ENCODE measurements around the gene ETV3.

The ETV3 gene

DNA sequence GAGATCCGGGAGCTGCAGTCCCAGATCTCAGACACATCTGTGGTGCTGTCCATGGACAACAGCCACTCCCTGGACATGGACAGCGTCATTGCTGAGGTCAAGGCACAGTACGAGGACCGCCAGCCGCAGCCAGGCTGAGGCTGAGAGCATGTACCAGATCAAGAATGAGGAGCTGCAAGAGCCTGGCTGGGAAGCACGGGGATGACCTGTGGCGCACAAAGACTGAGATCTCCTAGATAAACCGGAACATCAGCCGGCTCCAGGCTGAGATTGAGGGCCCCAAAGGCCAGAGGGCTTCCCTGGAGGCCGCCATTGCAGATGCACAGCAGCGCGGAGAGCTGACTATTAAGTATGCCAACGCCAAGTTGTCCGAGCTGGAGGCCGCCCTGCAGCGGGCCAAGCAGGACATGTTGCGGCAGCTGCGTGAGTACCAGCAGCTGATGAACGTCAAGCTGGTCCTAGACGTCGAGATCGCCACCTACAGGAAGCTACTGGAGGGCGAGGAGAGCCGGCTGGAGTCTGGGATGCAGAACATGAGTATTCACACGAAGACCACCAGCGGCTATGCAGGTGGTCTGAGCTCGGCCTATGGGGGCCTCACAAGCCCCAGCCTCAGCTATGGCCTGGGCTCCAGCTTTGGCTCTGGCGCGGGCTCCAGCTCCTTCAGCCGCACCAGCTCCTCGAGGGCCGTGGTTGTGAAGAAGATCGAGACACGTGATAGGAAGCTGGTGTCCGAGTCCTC lies 64.1 kb downstream of the ETV3 start:
- H2BK120ac ChIP-seq (ENCODE audit: low read depth, low read length) = no peak overlapping the region
- no CpG with 5 or more reads among the region's 35 CpGs for WGBS, 2 donors (ENCODE audit: extremely low coverage in 2 of 2, insufficient read length in 2 of 2, insufficient replicate concordance in 1 of 2)
- H2AK5ac ChIP-seq (ENCODE audit: low read depth, low read length) = no peak overlapping the region
- H4K91ac ChIP-seq (ENCODE audit: low read depth, low read length, poor library complexity) = no peak overlapping the region
- peaks cover 0 to 5% of the 10 kb centered on the region in 2 donors for H3K4me1 ChIP-seq (ENCODE audit: control insufficient read depth in 2 of 2, insufficient read depth in 1 of 2, low read depth in 1 of 2, low read length in 2 of 2)
- no peak overlapping the region for H3K27ac ChIP-seq (replicated peaks; ENCODE audit: low read length)
- no peak overlapping the region for H3K4ac ChIP-seq (ENCODE audit: low read length)
- no peak overlapping the region for H4K8ac ChIP-seq (ENCODE audit: low read depth, low read length)
- no peaks in the 10 kb centered on the region for H3K9me3 ChIP-seq (replicated peaks in 1 of 2; ENCODE audit: control insufficient read depth in 2 of 2, insufficient read depth in 1 of 2, low read depth in 1 of 2, low read length in 2 of 2)
- H2AFZ ChIP-seq (ENCODE audit: low read length) = peak overlapping the region; percentile 87
- peak; percentile 40 for DNase-seq (ENCODE audit: low spot score)
- H3K14ac ChIP-seq (ENCODE audit: low read length) = no peak overlapping the region
- no peak overlapping the region for H2BK5ac ChIP-seq (ENCODE audit: low read length)
- no peak overlapping the region for H3K23ac ChIP-seq (ENCODE audit: low read depth, low read length, poor library complexity)
- no peak overlapping the region for H3K4me2 ChIP-seq (ENCODE audit: insufficient read depth, low read length, poor library complexity, severe bottlenecking)
- no peaks in the 10 kb centered on the region for H3K79me1 ChIP-seq (ENCODE audit: low read depth, low read length)
- H2BK15ac ChIP-seq (ENCODE audit: low read length) = peak overlapping the region; percentile 40
- H3K18ac ChIP-seq (ENCODE audit: low read length) = peak overlapping the region; percentile 68
- no peaks in the 10 kb centered on the region for H3K36me3 ChIP-seq (replicated peaks in 1 of 2; ENCODE audit: control insufficient read depth in 2 of 2, insufficient read depth in 2 of 2, low read length in 2 of 2)
- peaks cover 0 to 30% (median 0%) of the 10 kb centered on the region in 3 experiments for H3K27me3 ChIP-seq (ENCODE audit: control insufficient read depth in 3 of 3, insufficient read depth in 3 of 3, low read depth in 1 of 3, low read length in 3 of 3)
- no peak overlapping the region for H3K9ac ChIP-seq (ENCODE audit: low read depth, low read length, poor library complexity)
- no peak overlapping the region for H3K4me3 ChIP-seq (ENCODE audit: low read length in 2 of 2)
- no peak overlapping the region for H2BK12ac ChIP-seq (ENCODE audit: low read length)
